ENCODE data around the gene FTMT. TPM values are rescaled to one million over a fixed set of nuclear protein-coding genes. Genes with fewer than 3 reads are reported as not detected.

The FTMT gene
- polyA plus RNA-seq, 1 donor (not counting 4 experiments of a cell fraction or from before 2014, with no cell fraction given): not detected

DNA sequence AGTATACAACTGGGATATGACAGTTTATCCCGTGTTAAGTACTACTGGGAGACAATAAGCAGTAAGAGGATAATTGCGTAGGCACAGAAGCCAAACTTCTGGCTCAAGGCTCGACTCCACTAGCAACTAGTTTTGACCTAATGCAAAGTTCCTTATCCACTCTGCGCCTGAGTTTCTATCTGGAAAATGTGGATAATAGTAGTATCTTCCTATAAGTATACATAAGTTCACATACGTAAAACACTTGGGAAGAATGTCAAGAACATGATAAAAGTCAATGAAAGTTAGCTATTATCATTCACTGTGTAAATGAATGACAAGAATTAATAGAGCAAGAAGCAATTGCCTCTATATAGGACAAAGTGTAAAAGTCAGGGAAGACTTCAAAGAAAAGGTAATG lies 45.7 kb downstream of the FTMT start:
- H4K20me1 ChIP-seq (ENCODE audit: control insufficient read depth, extremely low read depth, insufficient read depth, low read length): no peaks in the 10 kb centered on the region
- H3K9ac ChIP-seq (ENCODE audit: control insufficient read depth, extremely low read depth, insufficient read depth, low read length): no peak overlapping the region
- TF ChIP-seq, protein P1, sequence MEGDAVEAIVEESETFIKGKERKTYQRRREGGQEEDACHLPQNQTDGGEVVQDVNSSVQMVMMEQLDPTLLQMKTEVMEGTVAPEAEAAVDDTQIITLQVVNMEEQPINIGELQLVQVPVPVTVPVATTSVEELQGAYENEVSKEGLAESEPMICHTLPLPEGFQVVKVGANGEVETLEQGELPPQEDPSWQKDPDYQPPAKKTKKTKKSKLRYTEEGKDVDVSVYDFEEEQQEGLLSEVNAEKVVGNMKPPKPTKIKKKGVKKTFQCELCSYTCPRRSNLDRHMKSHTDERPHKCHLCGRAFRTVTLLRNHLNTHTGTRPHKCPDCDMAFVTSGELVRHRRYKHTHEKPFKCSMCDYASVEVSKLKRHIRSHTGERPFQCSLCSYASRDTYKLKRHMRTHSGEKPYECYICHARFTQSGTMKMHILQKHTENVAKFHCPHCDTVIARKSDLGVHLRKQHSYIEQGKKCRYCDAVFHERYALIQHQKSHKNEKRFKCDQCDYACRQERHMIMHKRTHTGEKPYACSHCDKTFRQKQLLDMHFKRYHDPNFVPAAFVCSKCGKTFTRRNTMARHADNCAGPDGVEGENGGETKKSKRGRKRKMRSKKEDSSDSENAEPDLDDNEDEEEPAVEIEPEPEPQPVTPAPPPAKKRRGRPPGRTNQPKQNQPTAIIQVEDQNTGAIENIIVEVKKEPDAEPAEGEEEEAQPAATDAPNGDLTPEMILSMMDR (optimal IDR thresholded peaks at IDR 0.05 in 1 of 3, IDR thresholded peaks at IDR 0.05 in 1 of 3, conservative IDR thresholded peaks at IDR 0.05 in 1 of 3; ENCODE audit: extremely low read depth in 1 of 3, insufficient read depth in 2 of 3, low read length in 3 of 3): no peak
- TF ChIP-seq EZH2 (IDR thresholded peaks at IDR 0.05; ENCODE audit: low read length): no peak
- no peaks in the 10 kb centered on the region for H3K9me1 ChIP-seq (ENCODE audit: control insufficient read depth, extremely low read depth, insufficient read depth, low read length)
- no peak overlapping the region for H3K27ac ChIP-seq (ENCODE audit: control insufficient read depth, insufficient read depth, low read length)
- no peak overlapping the region for H3K4me2 ChIP-seq (ENCODE audit: control insufficient read depth, extremely low read depth, insufficient read depth, low read depth, low read length)
- no peaks in the 10 kb centered on the region for H3K27me3 ChIP-seq (ENCODE audit: control insufficient read depth, extremely low read depth, insufficient read depth, low read length)
- FAIRE-seq (no peak), DNase-seq (ENCODE audit: low read depth, low spot score) (no peak)
- H3K36me3 ChIP-seq (ENCODE audit: control insufficient read depth in 2 of 2, extremely low read depth in 1 of 2, insufficient read depth in 2 of 2, low read length in 2 of 2): no peaks in the 10 kb centered on the region
- dilution Hi-C loops (cut with MboI; ENCODE audit: extremely low pct_ligation_motif_present, low sequenced_read_pairs): no loop called here
- H3K4me1 ChIP-seq (ENCODE audit: control insufficient read depth, extremely low read depth, insufficient read depth, low read length): no peaks in the 10 kb centered on the region
- H3K4me3 ChIP-seq (ENCODE audit: control insufficient read depth in 2 of 3, extremely low read depth in 1 of 3, insufficient read depth in 2 of 3, low read depth in 1 of 3, low read length in 3 of 3): no peak overlapping the region
- H2AFZ ChIP-seq (ENCODE audit: control insufficient read depth, low read length): no peak overlapping the region
- no peaks in the 10 kb centered on the region for H3K79me2 ChIP-seq (ENCODE audit: control insufficient read depth, insufficient read depth, low read length)
- no peaks in the 10 kb centered on the region for H3K9me3 ChIP-seq (ENCODE audit: control insufficient read depth, low read depth, low read length)

DNA sequence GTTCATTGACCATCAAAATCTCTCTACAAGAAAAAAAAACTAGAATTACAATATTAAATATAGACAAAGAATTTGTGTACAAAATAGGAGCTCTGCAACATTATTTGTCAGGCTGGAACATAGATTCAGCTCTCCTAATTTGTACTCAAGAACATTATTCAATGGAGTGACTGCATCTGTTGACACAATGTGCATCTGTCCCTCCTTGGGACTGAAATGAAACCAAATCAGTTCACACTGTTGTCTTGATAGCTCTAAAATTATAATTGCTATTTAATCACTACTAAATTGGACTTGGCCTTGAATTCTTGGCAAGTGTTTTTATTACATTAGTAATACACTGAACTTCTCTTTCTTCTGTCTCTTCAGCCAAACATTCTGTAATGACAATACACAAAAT lies 47.7 kb downstream of the FTMT start:
- Histone ChIP-seq H4K20me1 (ENCODE audit: control insufficient read depth, extremely low read depth, insufficient read depth, low read length) (no peaks in the 10 kb centered on the region), H3K4me1 (ENCODE audit: control insufficient read depth, extremely low read depth, insufficient read depth, low read length) (no peaks in the 10 kb centered on the region), H3K9me1 (ENCODE audit: control insufficient read depth, extremely low read depth, insufficient read depth, low read length) (no peaks in the 10 kb centered on the region), H3K4me3 (ENCODE audit: control insufficient read depth in 2 of 3, extremely low read depth in 1 of 3, insufficient read depth in 2 of 3, low read depth in 1 of 3, low read length in 3 of 3) (no peak overlapping the region), H3K9me3 (ENCODE audit: control insufficient read depth, low read depth, low read length) (no peaks in the 10 kb centered on the region), H3K27me3 (ENCODE audit: control insufficient read depth, extremely low read depth, insufficient read depth, low read length) (no peaks in the 10 kb centered on the region), H3K4me2 (ENCODE audit: control insufficient read depth, extremely low read depth, insufficient read depth, low read depth, low read length) (no peak overlapping the region), H2AFZ (ENCODE audit: control insufficient read depth, low read length) (no peak overlapping the region), H3K27ac (ENCODE audit: control insufficient read depth, insufficient read depth, low read length) (no peak overlapping the region), H3K79me2 (ENCODE audit: control insufficient read depth, insufficient read depth, low read length) (no peaks in the 10 kb centered on the region), H3K9ac (ENCODE audit: control insufficient read depth, extremely low read depth, insufficient read depth, low read length) (no peak overlapping the region), H3K36me3 (ENCODE audit: control insufficient read depth in 2 of 2, extremely low read depth in 1 of 2, insufficient read depth in 2 of 2, low read length in 2 of 2) (no peaks in the 10 kb centered on the region)
- dilution Hi-C loops (cut with MboI; ENCODE audit: extremely low pct_ligation_motif_present, low sequenced_read_pairs): no loop called here
- TF ChIP-seq, protein P1 (optimal IDR thresholded peaks at IDR 0.05 in 1 of 3, IDR thresholded peaks at IDR 0.05 in 1 of 3, conservative IDR thresholded peaks at IDR 0.05 in 1 of 3; ENCODE audit: extremely low read depth in 1 of 3, insufficient read depth in 2 of 3, low read length in 3 of 3): no peak
- TF ChIP-seq EZH2 (IDR thresholded peaks at IDR 0.05; ENCODE audit: low read length): no peak
- no peak for FAIRE-seq
- no peak for DNase-seq (ENCODE audit: low read depth, low spot score)

Other genes with a start within 250 kb of the FTMT start
- 5.0 to 8.8 TPM (median 7.6 TPM) in 3 replicates for gene SRFBP1, start 110.1 kb downstream of the FTMT start, polyA plus RNA-seq
- gene LOX, start 226.4 kb downstream of the FTMT start, polyA plus RNA-seq: 0.13 to 0.93 TPM (median 0.33 TPM) in 3 replicates

Data from keratinocyte (primary cell).